HG03060 (cell line): ENCODE data around the gene TOM1L2.

Source experiments
- ATAC-seq: cut with Tn5 transposase; IDR thresholded peaks from one replicate; pipeline ENCODE4 v1.9.1; 2021; ENCODE audit warnings: low read depth, moderate number of reproducible peaks; ENCODE audit not compliant: unreplicated experiment

TOM1L2 gene

DNA sequence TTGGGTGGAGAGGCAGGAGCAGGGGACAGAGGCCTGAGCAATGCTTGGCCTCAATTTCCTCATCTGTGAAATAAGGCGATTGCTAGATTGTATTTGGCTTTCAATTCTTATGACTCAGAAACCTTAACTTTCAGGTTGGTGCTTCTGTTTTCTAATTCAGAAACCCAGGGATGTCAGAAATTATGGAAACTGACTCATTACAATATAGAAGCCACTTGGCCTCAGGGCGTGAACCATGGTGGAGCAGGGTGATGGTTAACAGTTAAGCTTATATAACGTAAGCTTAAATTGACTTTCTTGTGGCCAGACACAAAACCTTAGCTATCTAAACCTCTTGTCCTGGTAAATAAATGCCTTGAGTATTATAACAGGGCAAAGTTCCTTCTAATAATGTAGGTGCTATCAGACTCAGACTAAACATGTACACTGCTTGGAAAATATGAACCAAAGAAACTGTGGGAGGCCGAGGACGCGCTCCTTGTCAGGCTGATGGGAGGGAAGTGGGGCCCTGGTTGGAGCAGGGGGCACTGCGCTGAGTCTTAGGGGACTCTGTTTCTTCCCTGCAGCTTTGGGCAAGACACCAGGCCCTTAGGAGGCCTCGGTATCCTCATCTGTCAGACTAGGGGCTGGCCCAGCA, 118.3 kb downstream of the TOM1L2 start:
- no peak for ATAC-seq

DNA sequence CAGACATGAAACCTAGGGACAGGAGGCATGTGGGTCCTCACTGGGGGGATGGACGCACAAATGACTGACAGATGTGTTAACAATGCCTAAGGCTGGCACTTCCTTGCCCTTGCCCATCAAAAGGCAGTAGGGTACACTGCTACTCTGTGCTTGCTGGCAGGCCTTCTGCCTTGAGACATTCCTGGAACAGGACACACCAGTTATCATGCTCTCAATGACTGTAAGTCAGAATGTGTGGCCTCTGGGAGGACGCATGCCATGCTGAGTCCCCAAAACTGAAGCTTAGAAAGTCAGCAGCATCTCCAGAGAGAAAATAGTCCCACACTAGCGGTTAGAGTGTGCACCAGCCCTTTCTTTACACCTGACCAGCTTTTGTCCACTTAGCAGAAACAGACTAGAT, 119.3 kb downstream of the TOM1L2 start:
- no peak for ATAC-seq

DNA sequence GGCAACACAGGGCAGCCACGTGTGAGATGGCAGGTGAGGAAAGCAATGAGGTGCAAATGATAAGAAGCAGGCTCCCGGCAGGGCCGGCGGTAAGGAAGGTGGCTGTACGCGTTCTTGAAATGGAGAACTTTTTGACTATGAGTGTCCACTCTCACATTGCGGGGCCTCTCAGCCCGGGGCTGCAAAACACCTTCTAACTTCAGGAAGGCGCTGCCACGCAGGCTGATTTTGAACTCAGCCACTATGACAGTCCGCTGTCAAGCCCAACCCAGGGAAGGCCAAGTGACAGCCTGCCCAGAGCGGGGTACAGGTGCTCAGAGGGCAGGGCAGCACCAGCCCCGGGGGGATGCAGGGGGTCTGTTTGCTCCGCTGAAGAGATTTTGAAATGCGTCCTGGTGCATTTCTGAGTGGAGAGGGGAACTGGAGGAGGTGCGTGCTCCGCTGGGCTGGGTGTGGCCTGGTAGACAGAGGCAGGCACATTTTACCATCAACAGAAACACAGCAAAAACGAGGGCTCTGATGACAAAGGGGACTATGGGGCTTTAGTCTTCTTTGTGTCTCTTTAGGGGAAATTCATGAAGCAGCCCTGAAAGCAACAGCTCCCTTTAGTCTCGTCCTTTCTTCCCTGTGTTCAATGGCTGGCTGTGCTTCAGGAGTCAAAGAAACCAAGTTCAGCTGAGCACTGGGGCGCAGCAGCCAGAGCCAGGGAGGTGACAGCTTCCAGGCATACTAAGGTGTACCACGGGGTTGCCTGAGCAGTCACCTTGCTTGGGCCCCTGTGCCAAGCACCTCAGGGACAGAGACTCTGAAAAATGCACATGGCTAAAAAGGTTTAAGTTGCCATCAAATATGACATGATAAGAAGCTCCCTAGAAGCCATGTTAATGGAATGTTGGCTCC, 120.8 kb downstream of the TOM1L2 start:
- no peak for ATAC-seq

DNA sequence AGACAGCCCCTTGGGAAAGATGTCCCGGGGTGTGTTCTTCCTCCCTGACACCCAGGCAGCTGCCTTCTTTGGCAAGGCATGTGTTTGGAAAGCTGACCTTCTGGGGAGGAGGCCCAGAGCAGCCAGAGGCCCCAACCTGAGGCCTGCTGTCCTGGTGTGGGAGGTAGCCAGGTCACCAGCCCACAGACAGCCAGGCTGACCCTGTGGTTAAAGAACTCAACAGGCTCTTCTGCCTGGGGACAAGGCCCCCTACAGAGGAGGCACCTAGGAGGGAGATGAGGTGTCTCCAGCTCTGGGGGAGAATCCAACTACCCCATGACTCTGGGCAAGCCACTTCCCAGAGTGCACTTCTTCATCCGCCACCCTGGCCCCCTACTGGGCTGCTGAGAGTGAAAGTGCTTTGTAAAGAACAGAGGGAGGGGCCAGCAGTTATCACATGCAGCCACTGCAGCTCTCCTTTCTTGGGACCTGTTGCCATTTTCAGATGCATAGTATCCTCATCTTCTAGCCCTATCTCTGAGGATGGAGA, 122.3 kb downstream of the TOM1L2 start:
- ATAC-seq = no peak

DNA sequence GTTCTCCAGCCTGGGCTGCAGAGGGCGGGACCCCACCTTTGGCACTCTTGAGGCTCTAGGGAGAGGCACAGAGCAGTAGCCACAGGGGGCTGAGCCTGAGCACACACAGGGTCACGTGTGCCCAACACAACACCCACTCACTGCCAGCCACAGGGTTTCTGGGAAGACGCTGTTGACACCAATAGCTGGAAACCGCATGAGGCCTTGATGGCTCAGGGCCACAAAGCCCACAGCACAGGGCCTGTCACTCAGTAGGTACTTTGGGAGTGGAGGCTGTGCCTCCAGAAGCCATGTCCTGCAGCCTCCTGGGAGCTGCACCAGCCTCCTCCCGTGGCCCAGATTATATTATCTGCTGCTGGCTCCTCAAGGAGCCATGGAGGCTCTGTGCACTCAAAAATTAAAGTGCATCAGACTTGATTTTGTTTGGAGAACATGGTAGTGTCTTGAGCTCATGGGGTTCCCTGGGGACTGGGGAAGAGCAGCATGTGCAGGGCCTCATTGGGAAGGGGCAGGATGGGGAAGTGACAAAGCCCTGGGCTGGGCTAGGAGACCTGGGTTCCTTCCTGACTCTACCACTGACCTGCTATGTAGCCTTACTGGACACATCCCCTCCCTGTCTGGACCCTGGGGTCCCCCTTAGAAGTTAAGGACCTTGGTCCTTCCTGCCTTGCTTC, 122.9 kb downstream of the TOM1L2 start:
- no peak for ATAC-seq

DNA sequence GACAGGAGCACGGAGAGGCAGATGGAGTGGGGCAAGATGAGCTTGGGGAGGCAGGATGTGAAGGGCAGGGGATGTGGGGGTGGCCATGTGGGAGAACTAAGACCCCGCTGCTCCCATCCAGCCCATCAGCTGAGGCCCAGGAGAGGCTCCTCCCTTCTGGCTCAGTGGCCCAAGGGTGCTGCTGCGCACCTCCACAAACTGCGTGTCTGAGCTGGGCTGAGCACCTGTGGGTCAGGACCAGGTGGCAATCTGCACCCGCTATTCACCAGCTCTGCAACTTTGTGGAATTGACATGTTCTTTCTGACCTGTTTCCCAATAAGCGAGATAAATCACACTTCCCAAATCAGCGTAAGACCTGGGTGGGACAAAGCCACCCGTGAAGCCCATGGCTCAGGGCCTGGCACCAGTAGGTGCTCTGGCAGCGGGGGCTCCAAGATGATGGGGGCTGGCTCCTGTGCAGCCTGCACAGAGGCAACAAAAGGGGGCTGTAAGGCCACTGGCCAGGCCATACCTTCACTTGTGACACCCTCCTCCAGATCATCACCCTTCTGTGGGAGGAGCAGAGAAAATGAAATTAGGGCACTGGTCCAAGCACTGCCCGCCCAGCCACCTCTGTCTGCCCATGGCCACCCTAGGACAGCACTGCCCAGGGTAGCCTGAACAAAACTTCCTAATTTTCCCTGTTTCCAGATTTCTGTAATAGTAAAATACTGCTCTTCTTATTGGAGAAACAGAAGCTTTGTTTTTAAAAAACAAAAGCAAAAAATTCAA, 123.7 kb downstream of the TOM1L2 start:
- ATAC-seq = no peak

DNA sequence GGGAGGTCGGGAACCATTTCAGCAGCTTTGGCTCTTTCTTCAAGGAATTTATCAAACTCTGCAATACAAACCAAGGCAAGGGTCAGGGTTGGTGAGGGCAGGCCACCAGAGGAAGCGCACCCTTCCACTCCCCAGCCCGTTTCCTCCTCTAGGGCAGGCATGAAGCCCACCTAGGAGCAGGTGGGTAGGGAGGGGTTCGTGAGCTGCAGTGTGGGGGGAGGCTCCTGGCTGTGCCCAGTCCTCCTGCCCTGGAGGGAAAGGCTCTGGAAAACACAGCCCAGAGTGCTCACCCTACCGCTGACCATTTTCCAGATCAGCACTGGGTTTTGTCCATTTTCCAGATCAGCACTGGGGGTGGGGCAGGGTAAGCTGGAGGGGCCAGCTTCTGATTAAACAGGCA, 124.5 kb downstream of the TOM1L2 start:
- ATAC-seq = no peak

DNA sequence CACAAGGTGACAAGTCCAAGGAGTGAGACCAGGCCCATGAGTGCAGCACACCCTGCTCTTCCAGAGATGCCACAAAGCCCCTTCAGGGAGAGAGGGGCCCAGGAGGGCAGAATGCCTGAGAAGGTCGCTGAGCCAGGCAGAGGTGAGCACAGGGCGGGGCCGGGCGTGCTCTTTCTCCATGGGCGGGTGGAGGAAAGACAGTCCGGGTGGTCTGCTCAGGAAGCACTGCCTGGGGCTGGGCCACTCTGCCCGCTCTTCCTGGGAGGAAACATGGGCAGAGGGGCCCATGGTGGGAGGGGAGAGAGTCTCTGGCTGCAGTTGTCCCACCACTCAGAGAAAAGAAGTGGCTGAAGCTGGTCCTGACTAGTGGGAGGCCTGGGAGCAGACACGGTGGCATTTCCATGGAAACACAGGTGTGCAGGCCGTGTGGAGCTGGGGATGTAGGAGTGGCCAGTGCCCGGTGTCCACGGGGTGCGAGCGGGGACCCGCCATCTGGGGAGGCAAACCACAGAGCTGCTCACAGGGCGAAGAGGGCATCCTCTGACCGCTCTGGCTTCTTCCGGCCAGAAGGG, 125.0 kb downstream of the TOM1L2 start:
- ATAC-seq = no peak

DNA sequence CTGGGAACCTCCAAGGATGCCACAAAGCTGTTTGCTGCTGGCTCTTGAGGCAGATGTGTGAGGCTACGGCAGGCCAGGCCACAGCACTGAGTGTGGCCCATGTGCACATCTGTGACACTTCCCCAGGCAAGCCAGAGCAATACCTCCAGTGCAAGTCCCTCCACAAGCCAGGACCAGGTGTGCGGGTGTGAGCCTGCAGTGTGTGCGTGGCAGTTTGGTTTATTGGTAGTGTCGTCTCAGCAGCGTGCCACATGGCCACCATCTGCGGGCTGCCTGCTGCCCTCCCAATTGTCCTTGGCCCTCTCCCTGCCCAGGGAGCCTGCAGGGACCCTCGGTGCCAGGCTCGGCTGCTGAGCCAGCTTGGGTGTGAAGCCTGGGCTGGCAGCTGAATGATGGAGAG, 125.6 kb downstream of the TOM1L2 start:
- no peak for ATAC-seq

DNA sequence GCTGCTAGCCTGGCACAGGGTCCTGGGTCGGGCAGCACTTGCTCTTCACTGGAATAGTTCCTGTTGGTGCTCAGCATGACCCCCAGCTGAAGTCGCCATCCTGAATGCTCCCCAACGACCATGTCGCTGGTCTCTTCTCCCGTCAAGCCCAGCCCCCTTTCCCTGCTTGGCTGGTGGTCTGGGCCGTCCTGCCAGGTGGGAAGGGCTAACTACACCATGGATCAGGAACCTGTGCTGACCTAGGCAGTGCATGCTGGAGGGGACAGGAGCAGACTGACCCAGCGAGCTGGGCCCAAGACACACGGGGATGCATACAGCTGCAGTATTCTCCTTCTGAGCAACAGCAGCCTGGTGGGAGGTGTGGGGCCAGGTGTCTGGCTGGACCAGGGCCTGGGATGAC, 126.2 kb downstream of the TOM1L2 start:
- ATAC-seq = no peak

DNA sequence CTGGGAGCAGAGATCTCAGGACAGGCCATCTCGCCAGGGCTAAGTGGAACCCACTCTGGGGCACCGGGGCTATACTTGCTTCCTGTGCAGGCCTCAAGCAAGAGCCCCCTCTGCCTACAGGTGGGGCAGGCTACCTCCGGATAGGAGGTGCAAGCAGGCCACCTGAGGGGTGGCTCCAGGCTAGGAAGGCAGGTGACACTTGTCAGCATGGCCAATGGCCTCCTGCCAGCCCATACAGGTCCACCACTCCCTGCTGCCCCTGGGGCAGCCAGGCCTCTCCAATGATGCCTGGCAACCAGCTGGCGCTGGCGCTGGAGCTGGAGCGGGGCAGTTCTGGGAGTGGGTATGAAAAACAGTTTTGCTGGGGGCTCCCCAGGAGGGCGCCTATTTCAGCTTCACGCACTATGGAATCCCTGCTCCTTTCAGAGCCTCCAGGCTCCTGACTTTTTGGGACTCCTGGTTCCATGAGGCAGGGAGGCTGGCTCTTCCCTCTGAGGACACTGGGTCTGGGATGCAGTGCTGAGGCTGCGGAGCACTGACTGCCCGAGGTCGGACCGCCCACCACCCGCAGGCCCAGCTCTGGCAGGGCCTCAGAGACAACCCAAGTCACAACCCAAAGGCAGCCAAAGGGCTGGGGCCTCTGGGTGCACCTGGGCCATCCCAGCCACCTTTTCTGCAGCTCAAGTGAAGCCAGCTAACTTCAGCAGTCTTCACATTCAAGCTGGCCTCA, 127.0 kb downstream of the TOM1L2 start:
- no peak for ATAC-seq

DNA sequence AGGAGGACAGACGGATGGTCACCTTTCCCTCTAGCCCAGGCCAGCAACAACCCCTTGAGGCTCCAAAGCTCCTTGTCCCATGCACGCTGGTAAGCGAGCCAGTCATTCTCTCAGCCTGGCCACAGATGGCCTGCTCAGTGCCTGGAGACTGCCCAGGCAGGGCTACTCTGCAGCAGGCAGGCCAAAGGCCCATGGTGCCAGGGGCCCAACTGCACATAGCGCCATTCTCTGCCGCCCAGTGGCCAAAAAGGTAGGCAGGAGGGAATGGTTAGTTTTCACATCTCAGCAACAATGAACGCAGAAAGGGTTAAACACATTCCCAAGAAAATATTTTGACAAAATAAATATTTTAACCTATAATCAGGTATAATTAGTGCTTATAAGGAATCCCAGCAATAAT, 127.7 kb downstream of the TOM1L2 start:
- ATAC-seq = no peak

DNA sequence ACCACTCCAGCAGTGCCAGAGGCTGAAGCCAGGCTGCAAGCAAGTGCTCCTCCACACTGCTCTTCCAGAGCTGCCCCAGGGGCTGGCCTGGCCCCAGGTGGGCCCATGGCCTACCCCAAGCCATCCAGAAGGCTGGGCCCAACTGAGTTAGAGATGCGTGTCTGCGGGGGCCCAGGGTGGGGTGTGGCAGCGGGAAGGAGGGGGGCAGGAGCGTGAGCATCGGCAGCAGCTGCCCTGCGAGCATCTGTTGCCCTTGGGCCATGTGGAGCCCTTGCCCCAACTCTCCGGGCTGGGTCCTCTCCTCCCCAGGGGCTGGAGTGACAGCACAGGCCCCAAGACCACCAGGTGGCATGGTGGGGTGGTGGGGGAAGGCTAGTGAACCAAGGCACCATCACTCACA, 128.1 kb downstream of the TOM1L2 start:
- no peak for ATAC-seq

DNA sequence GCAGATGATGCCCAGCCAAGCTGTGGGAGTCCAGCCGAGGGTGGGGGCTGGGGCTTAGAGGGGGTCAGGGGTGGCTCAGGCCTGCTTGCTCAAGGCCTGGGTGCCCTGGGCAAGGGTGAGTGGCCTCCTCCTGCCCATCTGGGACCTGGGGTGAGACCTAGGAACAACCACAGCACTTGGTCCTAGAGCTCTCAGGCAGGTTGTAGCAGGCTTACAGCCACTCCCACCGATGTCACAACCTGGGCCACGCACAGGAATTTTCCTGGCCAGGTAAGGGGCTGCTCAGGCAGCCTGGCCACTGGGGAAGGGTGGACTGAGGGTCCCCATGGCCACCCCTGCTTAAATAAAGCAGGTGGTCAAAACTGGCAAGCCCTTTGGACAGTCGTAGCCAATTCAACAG, 129.1 kb downstream of the TOM1L2 start:
- ATAC-seq = no peak

DNA sequence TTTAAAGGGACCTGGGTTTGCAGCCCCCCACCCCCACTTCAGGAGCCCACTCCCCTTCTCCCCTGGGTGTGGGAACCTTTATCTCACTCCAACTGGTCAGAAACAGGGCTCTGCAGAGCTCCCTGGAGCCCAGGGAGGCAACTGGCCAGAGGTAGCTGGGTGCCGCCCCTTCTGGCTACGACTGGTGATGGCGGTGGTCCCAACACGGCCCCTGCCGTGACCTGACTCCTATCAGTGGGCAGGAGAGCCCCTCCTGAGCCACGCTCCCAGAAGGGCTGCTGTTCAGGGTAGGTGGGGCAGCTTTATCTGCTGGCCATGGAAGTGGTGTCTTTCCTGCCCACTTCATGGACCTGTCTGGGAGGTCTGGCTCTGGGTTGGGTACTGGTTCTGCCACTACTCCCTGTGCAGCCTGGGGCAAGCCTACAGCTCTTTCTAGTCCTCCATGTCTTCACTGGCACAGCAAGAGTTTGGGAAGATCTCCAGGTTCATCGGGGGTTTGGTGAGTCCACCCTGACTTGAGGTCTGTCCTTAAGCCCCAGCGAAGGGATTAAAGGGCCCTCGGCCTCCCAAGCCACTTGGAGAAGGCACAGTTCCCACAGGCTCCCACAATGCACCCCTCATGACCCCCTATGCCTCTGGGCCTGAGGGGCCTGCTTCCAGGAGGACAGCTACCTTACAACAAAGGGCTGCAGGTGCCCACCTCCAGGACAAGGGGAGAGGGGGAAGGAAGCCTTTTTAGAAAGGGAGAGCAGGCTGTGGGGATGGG, 129.9 kb downstream of the TOM1L2 start:
- ATAC-seq = no peak

DNA sequence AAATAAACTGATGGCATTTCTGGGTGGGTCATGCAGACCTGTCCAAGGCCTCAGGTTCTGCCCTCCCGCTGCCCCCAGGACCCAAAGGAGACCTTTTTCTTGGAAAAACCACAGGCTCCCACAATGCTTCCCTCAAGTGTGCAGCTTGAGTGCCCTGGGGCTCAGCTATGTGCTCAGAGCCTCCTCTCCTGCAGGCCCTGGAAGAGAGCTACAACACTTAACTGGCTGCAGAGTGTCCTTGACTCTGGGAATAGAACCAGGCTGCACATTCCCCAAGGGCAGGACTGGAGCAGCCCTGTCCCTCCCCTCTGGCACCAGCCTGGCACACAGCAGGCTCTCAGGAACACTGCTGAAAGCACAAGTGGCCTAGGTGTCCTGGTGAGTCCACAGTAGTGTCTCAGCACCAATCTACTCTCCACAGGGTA, 130.6 kb downstream of the TOM1L2 start:
- no peak for ATAC-seq

DNA sequence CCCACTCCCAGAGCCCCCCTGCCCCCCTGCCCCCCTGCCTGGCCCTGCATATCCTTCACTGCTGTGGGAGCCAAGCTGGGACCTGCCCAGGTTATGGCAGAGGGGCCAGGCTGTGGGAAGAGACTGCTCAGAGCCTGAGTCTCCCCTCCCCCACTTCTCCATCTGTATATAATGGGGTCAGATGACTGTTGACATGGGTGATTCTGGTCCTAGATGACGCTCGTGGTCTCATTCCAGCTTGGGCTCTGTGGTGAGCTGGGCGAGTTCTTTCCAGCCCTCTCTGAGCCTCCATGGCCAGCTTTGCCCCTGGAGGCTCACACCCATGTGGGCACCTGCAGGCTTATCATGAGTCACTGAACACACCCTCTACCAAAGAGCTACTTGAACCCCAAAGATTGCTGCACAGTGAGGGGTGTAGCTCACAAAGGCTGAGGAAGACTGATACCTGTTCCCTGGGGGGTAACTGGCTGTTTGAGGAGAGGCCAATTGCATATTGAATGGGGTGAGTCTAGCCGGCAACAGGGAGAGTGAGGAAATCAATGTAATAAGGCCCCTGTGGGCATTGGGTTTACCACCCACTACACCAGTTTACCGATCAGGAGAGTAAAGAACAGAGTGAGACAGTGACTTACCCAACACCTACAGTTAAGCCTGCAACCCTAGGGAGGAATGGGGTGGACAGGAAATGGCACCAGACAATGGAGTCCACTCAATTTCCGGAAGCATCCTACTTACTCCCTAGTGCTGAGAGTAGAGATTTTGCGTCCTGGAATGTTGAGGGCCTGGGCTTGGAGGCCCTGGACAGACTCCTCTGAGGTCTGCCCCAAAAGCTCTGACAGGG, 131.2 kb downstream of the TOM1L2 start:
- ATAC-seq = no peak
